GM13976 (cell line): Measurements from ENCODE around the gene TUBA8.

Experiments
- DNase-seq: peaks from one replicate; pipeline ENCODE4 v3.0.0; 2012; ENCODE audit warnings: low spot score
- CTCF ChIP-seq: IDR thresholded peaks from 2 replicates; pipeline ENCODE4 v1.5.1; 2012; ENCODE audit warnings: borderline replicate concordance, mild to moderate bottlenecking; ENCODE audit not compliant: insufficient read depth; ENCODE audit errors: extremely low read depth, missing control alignments, control extremely low read depth
- in situ Hi-C: fragments of 300-500 bp; cut with MboI; formaldehyde crosslinking; loops from one replicate; pipeline ENCODE4 v1.12.0; 2022; ENCODE audit warnings: low sequenced_read_pairs, mixed read lengths, inconsistent platforms; ENCODE audit not compliant: unreplicated experiment

Gene TUBA8

DNA sequence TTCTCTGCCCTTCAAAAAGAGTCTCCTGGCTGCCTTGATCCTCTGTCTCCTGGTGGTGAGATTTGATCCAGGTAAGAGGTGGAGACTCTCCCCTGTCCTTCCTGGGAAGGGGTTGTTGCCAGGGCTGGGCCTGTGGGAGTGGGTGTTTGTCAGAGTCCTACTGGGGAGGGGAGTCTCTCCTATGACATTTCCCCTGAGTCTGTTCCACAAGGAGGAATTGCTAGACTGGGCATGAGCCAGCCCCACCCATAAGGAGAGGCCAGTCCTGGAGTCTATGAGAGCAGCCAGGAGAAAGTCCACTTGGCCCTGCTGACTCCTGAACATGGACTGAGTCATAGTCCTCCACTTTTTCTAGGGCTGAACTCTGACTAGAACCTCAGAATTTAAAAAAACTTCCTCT lies 25.4 kb upstream of the TUBA8 start:
- TF ChIP-seq CTCF: no peak
- no peak for DNase-seq
- in situ Hi-C loops: no loop called here

GRCh38 chr22:18087350-18087855 lies 23.2 kb upstream of the TUBA8 start:
- no peak for TF ChIP-seq CTCF
- no peak for DNase-seq
- in situ Hi-C loops: no loop called here

- no peak for DNase-seq
- in situ Hi-C loops: no loop called here
- no peak for TF ChIP-seq CTCF
Observed at GRCh38 chr22:18088825-18089568, 21.6 kb upstream of the TUBA8 start.

GRCh38 chr22:18090286-18090685 lies 20.3 kb upstream of the TUBA8 start:
- in situ Hi-C loops: no loop called here
- TF ChIP-seq CTCF: no peak
- no peak for DNase-seq

GRCh38 chr22:18091478-18091877 lies 19.1 kb upstream of the TUBA8 start:
- TF ChIP-seq CTCF: no peak
- no peak for DNase-seq
- in situ Hi-C loops: no loop called here

DNA sequence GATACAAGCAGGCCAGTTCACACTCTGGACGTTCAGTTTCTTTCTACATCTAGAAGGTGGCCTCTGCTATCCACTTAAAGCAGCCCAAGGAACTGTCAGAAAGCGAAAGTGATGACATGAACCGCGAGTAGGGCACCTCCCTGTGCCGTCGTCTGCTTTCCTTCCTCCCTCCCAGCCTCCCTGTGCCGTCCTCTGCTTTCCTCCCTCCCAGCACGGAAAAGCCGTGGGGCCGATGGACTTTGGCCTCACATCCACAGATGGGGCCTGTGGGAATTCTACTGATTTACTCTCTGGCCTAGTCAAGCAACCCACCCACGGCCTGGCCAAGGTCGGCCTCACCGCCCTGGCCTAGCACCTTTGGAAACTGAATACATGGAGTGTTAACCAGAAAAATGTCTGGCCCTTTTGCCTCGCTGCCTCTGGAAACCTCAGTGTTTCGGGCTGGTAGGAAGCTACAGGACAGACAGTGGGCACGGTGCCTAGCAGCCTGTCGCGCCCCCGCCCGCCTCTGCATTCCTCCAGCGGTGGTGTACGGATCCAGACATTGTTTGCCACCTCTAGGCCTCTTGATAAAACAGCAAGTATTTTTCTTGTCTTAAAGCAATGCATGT lies 18.6 kb upstream of the TUBA8 start:
- no peak for TF ChIP-seq CTCF
- DNase-seq: peak; percentile 67

More for the DNA sequence above, 18.6 kb upstream of the TUBA8 start:
- in situ Hi-C loops: no loop called here
